ENCODE results near the gene MCM6.
"Not testable (repeated sequence)": the region's sequence is repeated elsewhere in the genome, so short reads cannot be mapped to it uniquely, and the experiment has no call there.

The MCM6 gene

DNA sequence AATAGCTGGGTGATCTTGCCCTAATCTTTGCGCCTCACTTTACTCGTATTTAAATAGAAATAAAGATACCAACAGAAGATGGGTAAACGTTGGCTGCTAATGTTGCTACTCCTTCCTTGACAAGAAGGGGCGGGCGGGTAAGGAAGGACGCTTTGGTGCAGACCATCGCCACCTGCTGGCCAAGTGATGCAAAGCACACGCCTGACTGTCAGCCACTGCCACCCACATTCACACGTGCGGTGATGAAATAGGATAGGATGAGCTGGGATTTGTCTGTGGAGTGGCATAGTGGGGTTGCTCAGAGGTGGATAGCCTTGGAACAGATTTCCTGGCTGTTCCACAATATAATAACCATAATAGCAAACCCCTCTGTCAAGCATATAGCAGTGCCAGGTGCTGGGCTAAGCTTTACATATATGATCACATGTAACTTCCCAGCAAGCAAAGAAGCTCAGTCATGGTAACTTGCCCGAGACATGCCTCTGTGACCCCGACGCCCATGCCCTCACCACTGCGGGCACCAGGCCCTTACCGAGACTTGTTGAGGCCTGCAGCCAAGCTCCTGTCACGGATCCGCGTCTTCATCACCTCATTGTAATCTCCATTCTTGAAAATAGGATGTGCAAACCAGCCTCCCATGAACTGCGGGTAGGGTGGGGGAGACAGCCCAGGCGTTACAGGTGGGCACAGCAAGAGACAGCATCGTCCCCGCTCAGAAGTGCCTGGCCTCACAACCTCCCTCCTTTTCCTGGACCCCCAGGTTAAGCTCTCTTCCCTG lies 78.6 kb downstream of the MCM6 start:
- peak; percentile 49 for DNase-seq (ENCODE audit: low read depth)
- no peak overlapping the region for H3K4me3 ChIP-seq (ENCODE audit: control insufficient read depth, low read depth, low read length)
- TF ChIP-seq, protein P1, sequence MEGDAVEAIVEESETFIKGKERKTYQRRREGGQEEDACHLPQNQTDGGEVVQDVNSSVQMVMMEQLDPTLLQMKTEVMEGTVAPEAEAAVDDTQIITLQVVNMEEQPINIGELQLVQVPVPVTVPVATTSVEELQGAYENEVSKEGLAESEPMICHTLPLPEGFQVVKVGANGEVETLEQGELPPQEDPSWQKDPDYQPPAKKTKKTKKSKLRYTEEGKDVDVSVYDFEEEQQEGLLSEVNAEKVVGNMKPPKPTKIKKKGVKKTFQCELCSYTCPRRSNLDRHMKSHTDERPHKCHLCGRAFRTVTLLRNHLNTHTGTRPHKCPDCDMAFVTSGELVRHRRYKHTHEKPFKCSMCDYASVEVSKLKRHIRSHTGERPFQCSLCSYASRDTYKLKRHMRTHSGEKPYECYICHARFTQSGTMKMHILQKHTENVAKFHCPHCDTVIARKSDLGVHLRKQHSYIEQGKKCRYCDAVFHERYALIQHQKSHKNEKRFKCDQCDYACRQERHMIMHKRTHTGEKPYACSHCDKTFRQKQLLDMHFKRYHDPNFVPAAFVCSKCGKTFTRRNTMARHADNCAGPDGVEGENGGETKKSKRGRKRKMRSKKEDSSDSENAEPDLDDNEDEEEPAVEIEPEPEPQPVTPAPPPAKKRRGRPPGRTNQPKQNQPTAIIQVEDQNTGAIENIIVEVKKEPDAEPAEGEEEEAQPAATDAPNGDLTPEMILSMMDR (IDR thresholded peaks at IDR 0.05; ENCODE audit: control insufficient read depth, insufficient read depth, low read depth, low read length, missing control alignments), result peak; percentile 97

DNA sequence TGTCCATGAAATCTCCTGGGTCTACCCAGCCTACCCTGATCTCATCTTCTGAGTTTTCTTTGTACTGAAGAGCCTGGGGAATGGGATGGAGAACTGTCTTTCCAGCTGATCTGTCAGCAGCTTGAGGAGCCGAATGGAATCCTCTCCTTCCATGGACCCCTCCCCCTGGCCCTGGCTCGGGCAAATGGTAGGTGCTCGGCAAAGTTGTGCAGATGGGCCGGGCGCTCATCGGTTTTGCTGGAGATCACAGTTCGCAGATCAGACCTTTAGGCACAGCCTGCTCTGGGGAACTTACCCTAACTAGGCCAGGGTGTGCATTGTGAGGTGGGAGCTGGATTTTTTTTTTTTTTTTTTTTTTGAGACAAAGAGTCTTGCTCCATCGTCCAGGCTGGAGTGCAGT lies 79.6 kb downstream of the MCM6 start:
- DNase-seq (ENCODE audit: low read depth), result no peak
- TF ChIP-seq, protein P1 (IDR thresholded peaks at IDR 0.05; ENCODE audit: control insufficient read depth, insufficient read depth, low read depth, low read length, missing control alignments), result no peak
- H3K4me3 ChIP-seq (ENCODE audit: control insufficient read depth, low read depth, low read length), result no peak overlapping the region

DNA sequence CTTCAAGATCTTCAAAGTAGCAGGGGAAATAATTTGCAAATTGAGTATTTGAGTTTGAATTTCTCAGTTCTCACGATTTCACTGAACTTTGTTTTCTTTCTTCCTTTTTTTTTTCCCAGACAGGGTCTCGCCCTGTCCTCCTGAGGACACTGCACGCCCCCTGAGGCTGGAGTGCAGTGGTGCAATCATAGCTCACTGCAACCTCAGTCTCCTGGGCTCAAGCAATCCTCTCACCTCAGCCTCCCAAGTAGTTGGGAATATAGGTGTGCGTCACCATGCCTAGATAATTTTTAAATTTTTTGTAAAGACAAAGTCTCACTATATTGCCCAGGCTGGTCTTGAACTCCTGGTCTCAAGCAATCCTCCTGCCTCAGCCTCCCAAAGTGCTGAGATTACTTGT lies 80.6 kb downstream of the MCM6 start:
- DNase-seq (ENCODE audit: low read depth); H3K4me3 ChIP-seq (ENCODE audit: control insufficient read depth, low read depth, low read length): not testable (repeated sequence)

DNA sequence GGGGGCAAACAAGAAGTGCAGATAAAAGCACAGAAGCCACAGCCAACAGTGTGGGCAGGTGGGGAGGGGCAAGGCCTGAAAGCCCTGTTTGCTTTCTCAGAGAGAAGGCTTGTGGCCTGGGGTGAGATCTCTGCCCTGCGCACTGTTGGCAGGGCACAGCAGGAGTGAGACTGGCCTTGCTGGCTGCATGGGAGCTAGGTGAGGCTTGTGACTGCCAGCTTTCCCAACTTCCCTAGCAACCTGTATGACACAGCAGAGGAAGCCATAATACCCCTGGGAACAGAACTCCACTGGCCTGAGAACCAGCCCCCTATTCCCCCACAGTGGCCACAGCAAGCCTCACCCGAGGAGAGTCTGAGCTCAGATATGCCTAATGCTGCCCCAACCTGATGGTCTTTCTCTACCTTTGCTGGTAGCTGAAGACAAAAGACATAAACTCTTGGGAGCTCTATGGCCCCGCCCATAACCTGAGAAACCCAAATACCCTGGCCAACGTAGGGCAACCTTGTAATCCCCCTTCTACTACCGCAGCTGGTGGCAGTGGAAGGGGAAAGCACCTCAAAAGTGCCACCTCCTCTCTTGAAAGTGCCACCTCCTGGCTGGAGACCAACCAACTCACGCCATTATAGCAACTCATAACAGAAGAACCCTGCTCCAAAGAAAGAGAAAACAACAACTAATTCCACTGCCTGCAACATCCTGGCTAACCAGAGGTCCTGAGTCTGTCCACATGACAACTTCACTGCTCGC lies 83.7 kb downstream of the MCM6 start:
- DNase-seq (ENCODE audit: low read depth), result no peak
- no peak overlapping the region for H3K4me3 ChIP-seq (ENCODE audit: control insufficient read depth, low read depth, low read length)
- TF ChIP-seq, protein P1 (IDR thresholded peaks at IDR 0.05; ENCODE audit: control insufficient read depth, insufficient read depth, low read depth, low read length, missing control alignments), result no peak

DNA sequence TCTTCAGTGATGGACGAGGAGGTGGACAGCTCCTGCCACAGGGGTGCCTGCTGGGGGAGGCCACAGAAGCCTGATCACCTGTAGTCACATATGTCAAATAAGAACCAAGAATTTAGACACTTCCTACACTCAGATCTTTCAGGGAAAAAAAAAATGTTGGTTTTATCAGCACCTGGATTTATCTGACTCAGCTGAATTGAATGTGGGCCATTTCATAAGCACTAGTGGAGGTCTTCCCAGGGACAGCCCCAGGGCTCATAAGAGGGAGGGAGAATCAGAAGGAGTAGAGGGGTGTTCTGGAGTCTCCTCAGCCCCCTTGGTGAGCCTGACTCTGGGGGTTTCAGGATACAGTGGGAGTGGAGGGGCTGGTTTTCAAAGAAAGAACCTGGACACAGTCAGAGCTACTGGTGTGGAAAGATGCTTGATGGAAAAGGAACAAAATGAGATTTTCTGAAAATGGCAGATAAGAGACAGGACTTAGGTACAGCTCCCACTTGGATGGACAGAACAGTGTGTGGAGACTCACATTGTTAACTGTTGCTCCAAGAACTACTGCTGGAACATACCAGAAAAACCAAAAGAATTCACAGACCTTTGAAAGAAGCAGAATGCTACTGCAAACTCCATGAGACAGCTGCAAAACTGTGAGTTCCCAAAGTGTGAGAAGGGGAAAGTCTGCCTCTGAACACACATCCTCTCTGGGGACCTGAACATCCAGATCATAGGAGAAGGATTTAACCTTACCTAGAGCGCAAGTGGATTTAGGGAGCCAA lies 84.6 kb downstream of the MCM6 start:
- TF ChIP-seq, protein P1 (IDR thresholded peaks at IDR 0.05; ENCODE audit: control insufficient read depth, insufficient read depth, low read depth, low read length, missing control alignments), result no peak
- DNase-seq (ENCODE audit: low read depth), result no peak
- H3K4me3 ChIP-seq (ENCODE audit: control insufficient read depth, low read depth, low read length), result no peak overlapping the region

DNA sequence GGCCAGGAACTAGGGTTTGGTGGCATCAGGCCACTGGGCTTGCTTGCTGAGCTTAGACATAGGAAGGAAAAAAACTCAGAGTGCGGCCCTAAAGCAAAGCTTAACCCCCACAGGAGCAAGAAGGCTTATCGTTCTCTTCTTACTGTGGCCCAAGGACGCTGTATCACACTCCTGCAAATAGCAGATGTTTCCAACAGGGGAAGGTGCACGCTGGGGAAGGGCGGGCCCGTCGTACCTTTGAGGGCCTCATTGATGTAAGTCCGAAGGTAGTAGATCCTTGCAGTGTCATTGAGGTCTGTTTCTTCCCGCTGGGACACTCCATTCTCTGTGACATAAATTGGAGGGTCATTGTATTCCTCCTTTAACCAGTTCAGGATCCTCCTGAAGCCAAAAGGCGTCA lies 85.8 kb downstream of the MCM6 start:
- TF ChIP-seq, protein P1 (IDR thresholded peaks at IDR 0.05; ENCODE audit: control insufficient read depth, insufficient read depth, low read depth, low read length, missing control alignments), result no peak
- no peak for DNase-seq (ENCODE audit: low read depth)
- H3K4me3 ChIP-seq (ENCODE audit: control insufficient read depth, low read depth, low read length), result no peak overlapping the region

Data from AG09309 (cell line).